Endothelial cell of umbilical vein (primary cell): ENCODE results near the gene HOXB5. TPM values are rescaled to one million over a fixed set of nuclear protein-coding genes. Genes with fewer than 3 reads are reported as not detected.
A peak's percentile ranks its signal among the peaks of the same experiment; 100 is the strongest.

Source experiments
- BruUV-seq: library from RNA; stranded (reverse); fragments of 400-500 nt; replicated peaks from 2 replicates; lab custom pipeline; 2021; lab: Mats Ljungman, UMichigan
- CTCF ChIA-PET: fragments of 300-600, 350-600 bp; sonication (Branson Sonifier 250); formaldehyde crosslinking; loops from one replicate; lab custom pipeline; 2021; ENCODE audit warnings: antibody characterized with exemption, inconsistent platforms; lab: Charles Lee
- POLR2A ChIA-PET: fragments of 300-600, 350-600 bp; sonication (Branson Sonifier 250); formaldehyde crosslinking; loops from one replicate; lab custom pipeline; 2021; ENCODE audit warnings: antibody characterized with exemption, inconsistent platforms; lab: Charles Lee
- DNase-seq: peaks from one replicate; pipeline ENCODE4 v3.0.0-alpha.2; 2011; ENCODE audit warnings: low read depth, low spot score
- FAIRE-seq: peaks from 2 replicates; lab custom pipeline; 2011; peaks lifted over from hg19 to GRCh38; lab: Jason Lieb, UNC
- H2AFZ ChIP-seq: 2 replicates; pipeline ENCODE4 v1.6.0; 2012; ENCODE audit warnings: low read depth, low read length, control low read depth, inconsistent platforms
- H3K27ac ChIP-seq: 2 replicates; pipeline ENCODE4 v1.5.1; 2011; ENCODE audit warnings: low read depth, mild to moderate bottlenecking, control low read depth, low read length, moderate library complexity; ENCODE audit not compliant: insufficient read depth
- H3K27me3 ChIP-seq, 2 experiments: 2 replicates each; pipeline versions ENCODE4 v1.6.0 to v1.6.1; 2011; ENCODE audit warnings: low read length in 2 of 2, mixed read lengths in 1 of 2; ENCODE audit not compliant: control insufficient read depth in 2 of 2, insufficient read depth in 2 of 2
- H3K36me3 ChIP-seq, 2 experiments: 2 replicates in 1 of 2; 3 replicates in 1 of 2; pipeline ENCODE4 v1.5.1; 2011; ENCODE audit warnings: low read length in 2 of 2, mild to moderate bottlenecking in 1 of 2, moderate library complexity in 1 of 2; ENCODE audit not compliant: control insufficient read depth in 2 of 2, insufficient read depth in 2 of 2; ENCODE audit errors: extremely low read depth in 1 of 2
- H3K4me1 ChIP-seq: 3 replicates; pipeline ENCODE4 v1.5.1; 2011; ENCODE audit warnings: mild to moderate bottlenecking, low read length; ENCODE audit not compliant: control insufficient read depth, insufficient read depth; ENCODE audit errors: extremely low read depth
- H3K4me2 ChIP-seq: 2 replicates; pipeline ENCODE4 v1.6.1; 2011; ENCODE audit warnings: low read length, control low read depth, mixed read lengths; ENCODE audit not compliant: insufficient read depth
- H3K4me3 ChIP-seq, 3 experiments: fragments of 200-600 bp in 1 of 3; sonication (generic), shearing (Covaris generic) in 1 of 3; replicated peaks in 1 of 3; 2 replicates each; pipeline ENCODE4 v1.5.1; 2011 to 2016; ENCODE audit warnings: control low read depth in 3 of 3, low read length in 3 of 3, mild to moderate bottlenecking in 2 of 3, inconsistent platforms in 1 of 3, low read depth in 1 of 3, moderate library complexity in 1 of 3; ENCODE audit not compliant: insufficient read depth in 1 of 3
- H3K79me2 ChIP-seq: 2 replicates; pipeline ENCODE4 v1.6.0; 2012; ENCODE audit warnings: low read length, inconsistent platforms; ENCODE audit not compliant: control insufficient read depth, insufficient read depth
- H3K9ac ChIP-seq: replicated peaks from 2 replicates; pipeline ENCODE3; 2011; ENCODE audit warnings: low read length, control low read depth; ENCODE audit not compliant: insufficient read depth; ENCODE audit errors: extremely low read depth
- H3K9me1 ChIP-seq: replicated peaks from 3 replicates; pipeline ENCODE4 v1.6.0; 2011; ENCODE audit warnings: mild to moderate bottlenecking, low read length; ENCODE audit not compliant: control insufficient read depth, insufficient read depth; ENCODE audit errors: extremely low read depth
- H3K9me3 ChIP-seq: replicated peaks from 2 replicates; pipeline ENCODE4 v1.5.1; 2012; ENCODE audit warnings: low read length, inconsistent platforms; ENCODE audit not compliant: control insufficient read depth, insufficient read depth
- H4K20me1 ChIP-seq: replicated peaks from 2 replicates; pipeline ENCODE3; 2011; ENCODE audit warnings: mild to moderate bottlenecking, low read length; ENCODE audit not compliant: control insufficient read depth, insufficient read depth; ENCODE audit errors: extremely low read depth
- EZH2 ChIP-seq: IDR thresholded peaks from 2 replicates; pipeline ENCODE4 v1.6.1; 2012; ENCODE audit warnings: borderline replicate concordance, low read depth, mild to moderate bottlenecking, moderate library complexity, low read length, inconsistent platforms; ENCODE audit not compliant: severe bottlenecking
- FOS ChIP-seq: IDR thresholded peaks from 2 replicates; pipeline ENCODE4 v1.6.1; 2011; ENCODE audit warnings: mild to moderate bottlenecking, low read length, moderate library complexity, borderline replicate concordance; ENCODE audit not compliant: insufficient read depth
- GATA2 ChIP-seq: IDR thresholded peaks from 2 replicates; pipeline ENCODE4 v1.7.0; 2011; ENCODE audit warnings: low read depth, mild to moderate bottlenecking, moderate library complexity, mixed read lengths, low read length; ENCODE audit not compliant: insufficient read length, insufficient read depth
- JUN ChIP-seq: IDR thresholded peaks from 2 replicates; pipeline ENCODE4 v1.6.1; 2011; ENCODE audit warnings: borderline replicate concordance, low read depth; ENCODE audit not compliant: insufficient read length, insufficient read depth
- MYC ChIP-seq: IDR thresholded peaks from one replicate; pipeline ENCODE4 v1.6.1; 2011; ENCODE audit warnings: mild to moderate bottlenecking, low read depth, low read length
- POLR2A ChIP-seq: IDR thresholded peaks from 2 replicates; pipeline ENCODE4 v1.6.1; 2012; ENCODE audit warnings: low read depth, mild to moderate bottlenecking, control low read depth, low read length
- POLR2AphosphoS5 ChIP-seq: IDR thresholded peaks from 2 replicates; pipeline ENCODE4 v1.6.1; 2012; ENCODE audit warnings: low read depth, mild to moderate bottlenecking, control low read depth, low read length, moderate library complexity; ENCODE audit not compliant: insufficient read depth
- dilution Hi-C: fragments of 300-500 bp; cut with MboI; formaldehyde crosslinking; loops from one replicate; pipeline ENCODE4 v1.15.0; 2019; ENCODE audit warnings: low sequenced_read_pairs; ENCODE audit not compliant: extremely low pct_ligation_motif_present
- intact Hi-C: fragments of 100-400 bp; cut with micrococcal nuclease; formaldehyde crosslinking; loops from one replicate; pipeline ENCODE4 v1.10.0; 2022
- polyA plus RNA-seq, 4 experiments: library from polyadenylated mRNA; depleted of rRNA in 3 of 4; stranded (reverse) in 3 of 4; unstranded in 1 of 4; fragments of >200 nt; gene quantifications; 2 replicates each; pipeline versions ENCODE4 v1.2.1 to v1.2.3, GENCODE V29; 2011 to 2012; ENCODE audit warnings: missing spikeins in 1 of 4
- total RNA-seq: library from RNA; stranded (reverse); gene quantifications from 2 replicates; pipeline ENCODE4 v1.2.3, GENCODE V29; 2021
- TF ChIP-seq, protein P1 (sequence below): IDR thresholded peaks from 2 replicates; pipeline ENCODE4 v1.6.1; 2011; ENCODE audit not compliant: insufficient read depth, insufficient read length
- TF ChIP-seq, protein P2 (sequence below), 2 donors: IDR thresholded peaks; 1 replicate in 1 of 2; 2 replicates in 1 of 2; pipeline ENCODE4 v1.5.1; 2011; ENCODE audit warnings: low read length in 2 of 2, mild to moderate bottlenecking in 2 of 2, moderate library complexity in 2 of 2, control low read depth in 1 of 2, inconsistent platforms in 1 of 2, low read depth in 1 of 2; ENCODE audit not compliant: insufficient read depth in 1 of 2; ENCODE audit errors: extremely low read depth in 1 of 2

HOXB5 gene
- total and polyA plus RNA-seq, 2 donors (not counting 3 experiments of a cell fraction or from before 2014, with no cell fraction given): 2.0 to 8.5 TPM

DNA sequence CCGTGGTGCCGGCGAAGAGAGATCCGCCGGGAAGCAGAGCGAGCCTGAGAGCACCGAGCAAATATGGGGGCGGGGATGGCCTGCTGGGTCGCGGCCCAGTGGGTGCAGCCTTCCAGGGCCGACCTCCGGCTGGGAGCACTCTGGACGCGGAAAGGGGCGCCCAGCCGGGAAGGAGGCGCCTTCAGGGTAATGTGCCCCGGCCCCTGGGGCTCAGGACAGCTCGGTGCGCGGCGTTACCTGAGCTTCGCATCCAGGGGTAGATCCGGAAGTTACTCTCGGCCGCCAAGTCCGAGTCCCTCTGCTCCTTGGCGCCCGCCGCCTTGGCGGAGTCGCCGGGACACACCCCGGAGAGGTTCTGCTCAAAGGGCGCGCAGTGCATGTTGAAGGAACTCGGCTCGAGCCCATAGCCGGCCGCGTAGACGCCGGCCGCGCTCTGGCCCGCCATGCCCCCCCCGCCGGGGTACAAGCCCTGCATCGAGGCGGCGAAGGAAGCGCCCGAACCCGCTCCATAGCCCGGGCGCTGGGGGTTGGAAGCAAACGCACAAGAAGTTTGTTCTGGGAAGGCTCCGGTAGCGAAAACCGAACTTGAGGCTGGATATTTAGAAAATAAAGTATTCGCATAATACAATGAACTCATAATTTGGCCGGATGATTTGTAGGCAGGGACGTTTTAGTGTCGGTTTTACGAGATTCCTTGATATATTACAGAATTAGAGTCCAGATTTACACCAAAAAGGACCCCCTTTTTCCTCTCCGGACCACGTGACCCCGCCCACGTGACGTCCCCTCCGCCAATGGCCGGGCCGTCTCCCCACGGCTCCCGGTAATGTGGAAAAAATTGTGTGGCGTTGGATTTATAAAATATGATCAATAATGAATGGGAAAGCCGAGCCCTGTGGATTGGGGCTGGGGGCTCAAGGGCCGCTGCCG, 17.0 kb upstream of the HOXB5 start, which contains the start of gene HOXB7:
Gene HOXB7 (minus strand): TSS at position 736 of the 930 bp plus-strand sequence. CDS start 99 bp downstream, at position 637.
- Histone ChIP-seq H3K4me2 (peak within 1 kb of the TSS; percentile 85), H3K9me3 (no peaks in the 10 kb centered on the region), H3K27ac (peak within 1 kb of the TSS; percentile 66), H4K20me1 (no peaks in the 10 kb centered on the region), H3K9me1 (no peaks in the 10 kb centered on the region), H3K36me3 (no peaks in the 10 kb centered on the region), H3K79me2 (peaks cover 19% of the 10 kb centered on the region), H3K27me3 (peaks cover 5 to 9% of the 10 kb centered on the region in 2 experiments), H3K4me1 (peaks cover 35% of the 10 kb centered on the region), H2AFZ (peak within 1 kb of the TSS; percentile 92), H3K9ac (peak within 1 kb of the TSS; percentile 83), H3K4me3 (peak within 1 kb of the TSS; percentile 52 to 78 (median 70))
- peak; percentile 93 for FAIRE-seq
- TSS peak; percentile 28 for BruUV-seq
- CTCF ChIA-PET: interaction anchor here (0.6 to 1.3 kb wide), 6 partner anchors 7 to 302 kb away, joined by 3 read pairs; no protein-coding TSS in a partner anchor
- DNase-seq: peak; percentile 79
- dilution Hi-C loops (no loop called here), intact Hi-C loops (no loop called here)
- POLR2A ChIA-PET: interaction anchor here (0.7 to 1.5 kb wide), 2 partner anchors 15 to 41 kb away, joined by 3 read pairs; no protein-coding TSS in a partner anchor
- no peak for TF ChIP-seq FOS
- TF ChIP-seq, protein P1, sequence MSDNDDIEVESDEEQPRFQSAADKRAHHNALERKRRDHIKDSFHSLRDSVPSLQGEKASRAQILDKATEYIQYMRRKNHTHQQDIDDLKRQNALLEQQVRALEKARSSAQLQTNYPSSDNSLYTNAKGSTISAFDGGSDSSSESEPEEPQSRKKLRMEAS: peak; percentile 99
- no peak for TF ChIP-seq MYC
- TF ChIP-seq, protein P2, sequence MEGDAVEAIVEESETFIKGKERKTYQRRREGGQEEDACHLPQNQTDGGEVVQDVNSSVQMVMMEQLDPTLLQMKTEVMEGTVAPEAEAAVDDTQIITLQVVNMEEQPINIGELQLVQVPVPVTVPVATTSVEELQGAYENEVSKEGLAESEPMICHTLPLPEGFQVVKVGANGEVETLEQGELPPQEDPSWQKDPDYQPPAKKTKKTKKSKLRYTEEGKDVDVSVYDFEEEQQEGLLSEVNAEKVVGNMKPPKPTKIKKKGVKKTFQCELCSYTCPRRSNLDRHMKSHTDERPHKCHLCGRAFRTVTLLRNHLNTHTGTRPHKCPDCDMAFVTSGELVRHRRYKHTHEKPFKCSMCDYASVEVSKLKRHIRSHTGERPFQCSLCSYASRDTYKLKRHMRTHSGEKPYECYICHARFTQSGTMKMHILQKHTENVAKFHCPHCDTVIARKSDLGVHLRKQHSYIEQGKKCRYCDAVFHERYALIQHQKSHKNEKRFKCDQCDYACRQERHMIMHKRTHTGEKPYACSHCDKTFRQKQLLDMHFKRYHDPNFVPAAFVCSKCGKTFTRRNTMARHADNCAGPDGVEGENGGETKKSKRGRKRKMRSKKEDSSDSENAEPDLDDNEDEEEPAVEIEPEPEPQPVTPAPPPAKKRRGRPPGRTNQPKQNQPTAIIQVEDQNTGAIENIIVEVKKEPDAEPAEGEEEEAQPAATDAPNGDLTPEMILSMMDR (IDR thresholded peaks at IDR 0.05; ENCODE audit: extremely low read depth in 1 of 2, insufficient read depth in 1 of 2, low read depth in 1 of 2, low read length in 2 of 2): no peak
- TF ChIP-seq POLR2A: peak; percentile 57
- peak; percentile 73 for TF ChIP-seq POLR2AphosphoS5
- no peak for TF ChIP-seq EZH2
- no peak for TF ChIP-seq JUN
- TF ChIP-seq GATA2: no peak
